ENCODE results near the gene PTPRN2. TPM values are rescaled to one million over a fixed set of nuclear protein-coding genes. Genes with fewer than 3 reads are reported as not detected.

The PTPRN2 gene
- total and polyA plus RNA-seq, 2 of the 8 experiments (the other 6 are each of a cell fraction or from before 2014, with no cell fraction given): 2.6 to 4.5 TPM

DNA sequence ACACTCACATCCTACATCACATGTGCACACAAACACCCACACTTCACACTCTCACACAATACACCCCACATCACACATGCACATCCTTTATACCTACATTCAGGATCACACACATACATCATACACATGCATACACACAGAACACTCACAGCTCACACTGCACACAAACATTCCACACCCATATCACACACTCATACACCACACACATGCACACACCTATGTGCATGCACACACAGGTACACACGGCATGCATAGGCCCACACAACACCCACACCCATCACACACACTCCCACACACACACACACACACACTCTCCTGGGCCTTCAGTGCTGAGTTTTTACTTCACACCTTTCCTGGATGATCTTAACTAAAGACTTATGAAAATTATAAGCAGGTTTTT is 1030.4 kb downstream of the PTPRN2 start (continued):
- no peak for TF ChIP-seq CREB1 (IDR thresholded peaks at IDR 0.05)
- no peak for TF ChIP-seq FOSL1 (IDR thresholded peaks at IDR 0.05; ENCODE audit: insufficient read depth, low read depth, low read length)

Data from H1 (cell line).